Measurements from ENCODE around the gene HAPLN3. TPM values are rescaled to one million over a fixed set of nuclear protein-coding genes. Genes with fewer than 3 reads are reported as not detected.

The HAPLN3 gene
- total and polyA plus RNA-seq, 4 donors: 3.9 to 15.5 (median 10.5) TPM

DNA sequence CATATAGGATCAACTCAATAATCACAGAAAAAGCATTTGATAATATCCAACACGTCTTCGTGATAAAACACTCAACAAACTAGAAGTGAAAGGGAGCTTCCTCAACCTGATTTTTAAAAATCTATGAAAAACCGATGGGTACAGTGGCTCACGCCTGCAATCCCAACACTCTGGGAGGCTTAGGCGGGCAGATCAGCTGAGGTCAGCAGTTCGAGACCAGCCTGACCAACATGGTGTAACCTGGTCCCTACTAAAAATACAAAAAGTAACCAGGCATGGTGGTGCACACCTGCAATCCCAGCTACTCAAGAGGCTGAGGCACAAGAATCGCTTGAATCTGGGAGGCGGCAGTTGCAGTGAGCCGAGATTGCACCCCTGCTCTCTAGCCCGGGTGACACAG lies 20.0 kb upstream of the HAPLN3 start:
- H3K9me3 ChIP-seq (ENCODE audit: control insufficient read depth in 4 of 4, insufficient read depth in 3 of 4, low read length in 3 of 4): no peaks in the 10 kb centered on the region
- H3K4me1 ChIP-seq (ENCODE audit: control insufficient read depth in 5 of 5, insufficient read depth in 5 of 5, low read length in 5 of 5): peaks cover 0 to 11% (median 6%) of the 10 kb centered on the region in 5 donors
- H3K27ac ChIP-seq (ENCODE audit: low read depth in 1 of 2, low read length in 1 of 2): no peak overlapping the region
- ATAC-seq (ENCODE audit: insufficient read depth, low FRiP score): no peak
- H3K27me3 ChIP-seq (ENCODE audit: control insufficient read depth in 3 of 3, insufficient read depth in 3 of 3, low read length in 2 of 3): no peaks in the 10 kb centered on the region
- WGBS, 2 donors: 94 to 96% methylated on average over 10 of the region's 10 CpGs
- no peak overlapping the region for H3K4me3 ChIP-seq
- DNase-seq: no peak
- H3K36me3 ChIP-seq (ENCODE audit: control insufficient read depth in 4 of 4, insufficient read depth in 4 of 4, low read length in 4 of 4): peaks cover 0 to 2% (median 0%) of the 10 kb centered on the region in 4 donors
- TF ChIP-seq, protein P1, sequence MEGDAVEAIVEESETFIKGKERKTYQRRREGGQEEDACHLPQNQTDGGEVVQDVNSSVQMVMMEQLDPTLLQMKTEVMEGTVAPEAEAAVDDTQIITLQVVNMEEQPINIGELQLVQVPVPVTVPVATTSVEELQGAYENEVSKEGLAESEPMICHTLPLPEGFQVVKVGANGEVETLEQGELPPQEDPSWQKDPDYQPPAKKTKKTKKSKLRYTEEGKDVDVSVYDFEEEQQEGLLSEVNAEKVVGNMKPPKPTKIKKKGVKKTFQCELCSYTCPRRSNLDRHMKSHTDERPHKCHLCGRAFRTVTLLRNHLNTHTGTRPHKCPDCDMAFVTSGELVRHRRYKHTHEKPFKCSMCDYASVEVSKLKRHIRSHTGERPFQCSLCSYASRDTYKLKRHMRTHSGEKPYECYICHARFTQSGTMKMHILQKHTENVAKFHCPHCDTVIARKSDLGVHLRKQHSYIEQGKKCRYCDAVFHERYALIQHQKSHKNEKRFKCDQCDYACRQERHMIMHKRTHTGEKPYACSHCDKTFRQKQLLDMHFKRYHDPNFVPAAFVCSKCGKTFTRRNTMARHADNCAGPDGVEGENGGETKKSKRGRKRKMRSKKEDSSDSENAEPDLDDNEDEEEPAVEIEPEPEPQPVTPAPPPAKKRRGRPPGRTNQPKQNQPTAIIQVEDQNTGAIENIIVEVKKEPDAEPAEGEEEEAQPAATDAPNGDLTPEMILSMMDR (IDR thresholded peaks at IDR 0.05; ENCODE audit: control extremely low read depth, extremely low read depth): no peak
- H3K9ac ChIP-seq (ENCODE audit: insufficient read depth in 1 of 2, low read length in 2 of 2): no peak overlapping the region

DNA sequence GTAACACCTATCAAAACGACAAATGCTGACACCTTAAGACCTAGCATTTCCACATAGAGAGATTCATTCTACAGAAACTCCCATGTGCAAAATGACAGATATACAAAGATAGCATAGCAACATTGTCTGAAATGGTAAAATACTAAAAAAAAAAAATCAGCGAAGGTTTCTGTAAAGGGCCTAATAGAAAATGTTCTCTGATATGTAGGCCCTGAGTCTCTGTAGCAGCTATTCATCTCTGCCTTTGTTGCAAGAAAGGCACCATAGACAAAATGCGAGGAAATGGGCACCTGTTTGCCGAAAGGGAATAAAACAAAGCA lies 18.5 kb upstream of the HAPLN3 start:
- no peak overlapping the region for H3K9ac ChIP-seq (ENCODE audit: insufficient read depth in 1 of 2, low read length in 2 of 2)
- H3K27ac ChIP-seq (ENCODE audit: low read depth in 1 of 2, low read length in 1 of 2): no peak overlapping the region
- ATAC-seq (ENCODE audit: insufficient read depth, low FRiP score) (no peak), DNase-seq (no peak)
- H3K36me3 ChIP-seq (ENCODE audit: control insufficient read depth in 4 of 4, insufficient read depth in 4 of 4, low read length in 4 of 4): peaks cover 0 to 9% (median 8%) of the 10 kb centered on the region in 4 donors
- no peak overlapping the region for H3K4me3 ChIP-seq
- no peaks in the 10 kb centered on the region for H3K27me3 ChIP-seq (ENCODE audit: control insufficient read depth in 3 of 3, insufficient read depth in 3 of 3, low read length in 2 of 3)
- no peaks in the 10 kb centered on the region for H3K9me3 ChIP-seq (ENCODE audit: control insufficient read depth in 4 of 4, insufficient read depth in 3 of 4, low read length in 3 of 4)
- H3K4me1 ChIP-seq (ENCODE audit: control insufficient read depth in 5 of 5, insufficient read depth in 5 of 5, low read length in 5 of 5): peaks cover 0 to 12% (median 8%) of the 10 kb centered on the region in 5 donors
- TF ChIP-seq, protein P1 (IDR thresholded peaks at IDR 0.05; ENCODE audit: control extremely low read depth, extremely low read depth): no peak
- WGBS, 2 donors: 67 to 73% methylated on average over 4 of the region's 4 CpGs

DNA sequence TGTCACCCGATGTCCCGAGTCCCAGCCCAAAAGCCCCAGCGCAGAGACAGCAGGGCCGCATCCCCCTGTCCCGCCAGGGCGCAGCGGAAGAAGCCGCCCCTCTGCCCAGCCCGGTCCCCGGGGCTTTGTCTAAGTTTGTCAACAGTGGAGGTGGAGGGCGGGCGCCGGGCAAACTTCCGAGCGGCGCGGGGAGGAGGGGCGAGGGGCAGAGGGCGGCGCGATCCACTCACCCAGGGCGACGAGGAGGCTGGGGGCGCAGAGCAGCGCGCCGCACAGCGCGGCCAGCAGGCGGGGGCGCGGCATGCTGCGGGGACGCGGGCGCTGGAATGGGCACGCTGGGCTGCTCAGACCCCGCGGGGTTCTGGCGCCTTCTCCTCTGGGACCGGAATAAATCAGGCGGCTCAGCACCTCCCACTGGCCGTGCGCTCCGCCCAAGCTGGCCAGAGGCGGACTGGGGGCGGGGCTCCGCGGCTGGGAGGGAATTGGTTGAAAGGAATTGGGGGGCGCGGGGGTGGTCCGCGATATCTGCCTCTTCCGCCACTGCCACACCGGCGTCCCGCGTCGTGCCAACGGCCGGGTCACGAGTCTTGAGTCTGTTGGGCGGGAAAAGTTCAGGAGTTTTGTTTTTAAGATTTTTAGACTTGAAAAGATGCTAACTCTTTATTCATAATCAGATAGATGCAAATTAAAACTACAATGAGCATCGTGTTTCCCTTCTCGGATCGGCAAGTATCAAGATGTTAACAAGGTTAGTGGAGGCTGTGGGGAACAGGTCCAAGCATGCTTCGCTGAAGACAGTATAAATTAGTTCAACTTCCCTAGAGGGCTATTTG lies 17.9 kb upstream of the HAPLN3 start, which contains the start of gene MFGE8:
MFGE8 (minus strand) TSS at position 363 of the 833 bp plus-strand sequence; CDS start at position 303, 60 bp downstream.
- peak; percentile 78 for ATAC-seq (ENCODE audit: insufficient read depth, low FRiP score)
- Histone ChIP-seq H3K4me1 (ENCODE audit: control insufficient read depth in 5 of 5, insufficient read depth in 5 of 5, low read length in 5 of 5) (peaks cover 0 to 12% (median 8%) of the 10 kb centered on the region in 5 donors), H3K27me3 (ENCODE audit: control insufficient read depth in 3 of 3, insufficient read depth in 3 of 3, low read length in 2 of 3) (no peaks in the 10 kb centered on the region), H3K27ac (ENCODE audit: low read depth in 1 of 2, low read length in 1 of 2) (peak within 1 kb of the TSS; percentile 81 to 84), H3K4me3 (peak within 1 kb of the TSS; percentile 86), H3K36me3 (ENCODE audit: control insufficient read depth in 4 of 4, insufficient read depth in 4 of 4, low read length in 4 of 4) (peaks cover 0 to 12% (median 11%) of the 10 kb centered on the region in 4 donors), H3K9ac (ENCODE audit: insufficient read depth in 1 of 2, low read length in 2 of 2) (peak within 1 kb of the TSS; percentile 68 to 78), H3K9me3 (ENCODE audit: control insufficient read depth in 4 of 4, insufficient read depth in 3 of 4, low read length in 3 of 4) (no peaks in the 10 kb centered on the region)
- peak; percentile 88 to 92 (median 90) for DNase-seq
- WGBS, 2 donors: 1% methylated on average over 43 to 67 of the region's 67 CpGs
- TF ChIP-seq, protein P1 (IDR thresholded peaks at IDR 0.05; ENCODE audit: control extremely low read depth, extremely low read depth): no peak
